ENCODE data around the gene C17orf113. TPM values are rescaled to one million over a fixed set of nuclear protein-coding genes. Genes with fewer than 3 reads are reported as not detected.
A peak's percentile ranks its signal among the peaks of the same experiment; 100 is the strongest.

The C17orf113 gene
- total and polyA plus RNA-seq, 12 donors: 0.26 to 1.2 (median 0.88) TPM

DNA sequence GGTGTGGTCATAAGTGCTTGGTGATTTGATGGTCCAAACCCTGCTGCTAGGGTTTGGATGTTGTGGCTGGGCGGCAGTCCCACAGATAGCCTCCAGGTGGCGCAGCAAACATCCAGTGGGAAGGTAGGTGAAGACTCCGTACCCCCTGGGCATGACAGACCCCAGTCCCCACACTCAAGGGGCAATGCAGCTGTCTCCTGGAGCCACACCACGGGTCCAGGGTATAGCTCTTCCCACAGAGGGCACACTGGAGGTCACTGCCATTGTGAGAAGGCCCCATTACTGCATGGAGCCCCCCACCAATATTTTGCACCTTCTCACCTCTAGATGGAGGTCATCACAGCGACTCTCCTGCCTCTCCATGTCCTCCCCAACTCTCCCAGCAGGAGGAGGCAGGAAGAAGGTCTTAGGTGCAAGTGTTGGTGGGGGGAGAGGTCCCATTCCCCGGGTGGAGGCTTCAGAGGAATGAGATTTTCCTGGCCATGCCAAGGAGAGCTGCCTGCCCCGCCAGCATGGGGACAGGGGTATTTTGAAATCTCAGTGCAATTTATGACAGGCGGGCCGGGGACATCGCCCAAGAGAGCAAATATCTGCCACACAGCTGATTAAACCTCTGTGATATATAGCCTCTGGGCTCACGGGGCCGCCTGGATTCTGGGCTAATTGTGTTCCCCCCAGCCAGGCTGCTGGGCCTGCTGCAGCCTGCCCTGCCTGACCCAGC is 17.1 kb upstream of the C17orf113 start:
- TF ChIP-seq, protein P1, sequence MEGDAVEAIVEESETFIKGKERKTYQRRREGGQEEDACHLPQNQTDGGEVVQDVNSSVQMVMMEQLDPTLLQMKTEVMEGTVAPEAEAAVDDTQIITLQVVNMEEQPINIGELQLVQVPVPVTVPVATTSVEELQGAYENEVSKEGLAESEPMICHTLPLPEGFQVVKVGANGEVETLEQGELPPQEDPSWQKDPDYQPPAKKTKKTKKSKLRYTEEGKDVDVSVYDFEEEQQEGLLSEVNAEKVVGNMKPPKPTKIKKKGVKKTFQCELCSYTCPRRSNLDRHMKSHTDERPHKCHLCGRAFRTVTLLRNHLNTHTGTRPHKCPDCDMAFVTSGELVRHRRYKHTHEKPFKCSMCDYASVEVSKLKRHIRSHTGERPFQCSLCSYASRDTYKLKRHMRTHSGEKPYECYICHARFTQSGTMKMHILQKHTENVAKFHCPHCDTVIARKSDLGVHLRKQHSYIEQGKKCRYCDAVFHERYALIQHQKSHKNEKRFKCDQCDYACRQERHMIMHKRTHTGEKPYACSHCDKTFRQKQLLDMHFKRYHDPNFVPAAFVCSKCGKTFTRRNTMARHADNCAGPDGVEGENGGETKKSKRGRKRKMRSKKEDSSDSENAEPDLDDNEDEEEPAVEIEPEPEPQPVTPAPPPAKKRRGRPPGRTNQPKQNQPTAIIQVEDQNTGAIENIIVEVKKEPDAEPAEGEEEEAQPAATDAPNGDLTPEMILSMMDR (IDR thresholded peaks at IDR 0.05): peak; percentile 78 to 96 (median 88)
- peaks cover 0 to 21% (median 17%) of the 10 kb centered on the region in 7 donors for H3K27me3 ChIP-seq
- no peaks in the 10 kb centered on the region for H3K9me3 ChIP-seq
- no peaks in the 10 kb centered on the region for H3K36me3 ChIP-seq
- H3K4me1 ChIP-seq: peaks cover 0 to 17% (median 6%) of the 10 kb centered on the region in 9 donors
- DNase-seq: peak; percentile 48 to 67
- H3K4me3 ChIP-seq: no peak overlapping the region
- H3K27ac ChIP-seq: no peak overlapping the region
- WGBS, 2 donors: 44 to 51% methylated on average over 12 of the region's 12 CpGs
- intact Hi-C loops (cut with DNase I): loop anchor here in 7 of 10 donors (1.0 to 5.0 kb wide), 7 partner anchors 16 to 115 kb away; partner anchors contain the start of genes KCNH4 (in 2 of the 7) and DHX58 (in 1 of the 7)
- peak in 4 of 8 donors; percentile 40 to 53 (median 42) for ATAC-seq

DNA sequence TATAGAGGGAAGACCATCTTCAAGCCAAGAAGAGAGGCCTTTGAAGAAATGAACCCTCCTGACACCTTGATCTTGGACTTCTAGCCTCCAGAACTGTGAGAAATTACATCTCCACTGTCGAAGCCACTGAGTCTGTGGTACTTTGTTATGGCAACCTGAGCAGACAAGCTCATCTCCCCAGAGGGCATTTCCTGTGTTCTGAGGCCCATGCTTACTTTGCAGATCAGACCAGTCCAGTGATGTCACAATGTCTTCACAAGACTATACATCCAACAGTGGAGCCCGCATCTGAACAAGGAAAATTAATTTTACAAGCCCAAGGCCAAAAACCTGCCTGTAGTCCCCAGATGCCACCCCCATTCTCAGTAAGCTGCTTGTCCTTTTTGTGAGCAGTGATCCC is 14.8 kb upstream of the C17orf113 start:
- Histone ChIP-seq H3K4me1 (peaks cover 0 to 9% (median 3%) of the 10 kb centered on the region in 9 donors), H3K36me3 (no peaks in the 10 kb centered on the region), H3K27ac (no peak overlapping the region), H3K4me3 (no peak overlapping the region), H3K27me3 (peaks cover 0 to 2% (median 0%) of the 10 kb centered on the region in 7 donors), H3K9me3 (no peaks in the 10 kb centered on the region)
- no peak for ATAC-seq
- no peak for DNase-seq
- WGBS, 2 donors: 78 to 88% methylated on average over 2 of the region's 2 CpGs
- TF ChIP-seq, protein P1 (IDR thresholded peaks at IDR 0.05): no peak
- intact Hi-C loops (cut with DNase I): loop anchor here in 7 of 10 donors (5.0 kb wide), 5 partner anchors 37 to 117 kb away; partner anchors contain the start of genes KCNH4 (in 2 of the 7) and DHX58 (in 1 of the 7)

DNA sequence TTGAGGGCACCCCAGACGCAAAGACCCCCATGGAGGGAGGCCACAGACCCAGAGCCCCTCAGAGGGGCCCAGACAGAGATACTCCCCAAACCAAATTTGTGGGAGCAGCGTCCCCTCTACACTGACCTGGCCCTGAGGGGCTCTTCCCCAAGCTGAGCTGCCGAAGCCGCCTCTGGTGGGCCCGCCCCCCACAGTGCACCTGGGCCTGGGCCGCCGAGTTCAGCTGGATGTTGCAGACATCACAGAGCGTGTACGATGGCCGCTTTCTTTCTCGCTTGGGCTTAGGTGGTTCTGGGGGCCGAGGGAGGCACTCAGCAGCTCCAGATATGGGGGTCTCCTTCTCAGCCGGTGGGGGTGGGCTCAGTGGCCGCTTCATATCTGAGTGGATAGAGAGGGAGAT is 12.3 kb upstream of the C17orf113 start:
- peaks cover 0 to 9% (median 3%) of the 10 kb centered on the region in 9 donors for H3K4me1 ChIP-seq
- H3K9me3 ChIP-seq: no peaks in the 10 kb centered on the region
- H3K27ac ChIP-seq: no peak overlapping the region
- H3K36me3 ChIP-seq: no peaks in the 10 kb centered on the region
- peaks cover 0 to 7% (median 0%) of the 10 kb centered on the region in 7 donors for H3K27me3 ChIP-seq
- ATAC-seq: no peak
- TF ChIP-seq, protein P1 (IDR thresholded peaks at IDR 0.05): no peak
- no peak for DNase-seq
- intact Hi-C loops (cut with DNase I): loop anchor here in 2 of 10 donors (5.0 kb wide), 2 partner anchors 35 kb away; partner anchors contain the start of gene ZNF385C (in 1 of the 2)
- WGBS, 2 donors: 88 to 90% methylated on average over 14 of the region's 14 CpGs
- H3K4me3 ChIP-seq: no peak overlapping the region

DNA sequence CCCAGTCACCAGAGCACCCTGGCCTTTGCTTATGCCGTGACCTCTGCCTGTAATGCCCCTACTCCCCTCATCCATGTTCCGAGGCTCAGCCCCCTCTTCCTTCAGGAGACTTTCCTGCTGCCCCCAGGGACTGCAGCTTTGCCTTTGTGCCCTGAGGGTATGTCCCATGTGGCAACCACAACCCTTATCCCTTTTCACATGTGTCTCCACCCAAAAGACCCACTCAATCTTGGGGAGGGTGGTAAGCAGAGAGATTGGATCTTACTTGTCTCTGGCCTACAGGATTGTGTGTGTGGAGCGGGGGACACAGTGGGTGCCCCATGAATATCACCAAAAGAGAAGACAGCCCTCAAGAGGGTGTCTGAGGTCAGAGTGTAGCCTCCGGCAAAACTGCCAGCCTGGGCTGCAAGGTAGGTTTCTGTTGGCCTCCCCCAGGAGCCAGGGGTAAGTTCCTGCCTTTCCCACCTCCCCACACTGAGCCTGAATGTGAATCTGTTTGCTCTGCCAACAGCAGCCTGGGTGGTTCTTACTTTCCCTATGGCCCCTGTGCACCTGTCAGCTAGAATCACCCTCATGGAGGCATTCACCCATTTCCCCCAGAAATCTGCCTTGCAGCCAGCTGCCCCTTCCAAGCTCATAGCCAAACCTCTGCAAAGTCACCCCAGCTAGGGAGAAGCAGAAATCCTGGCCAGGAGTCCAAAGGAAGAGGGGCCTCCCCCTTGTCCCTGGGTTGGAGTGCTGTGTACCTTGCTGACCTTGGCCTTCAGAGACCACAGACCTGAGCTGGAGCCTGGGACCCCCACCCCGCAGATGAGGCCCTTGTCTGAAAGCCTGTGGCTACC is 11.5 kb upstream of the C17orf113 start:
- TF ChIP-seq, protein P1 (IDR thresholded peaks at IDR 0.05): no peak
- no peaks in the 10 kb centered on the region for H3K36me3 ChIP-seq
- ATAC-seq (no peak), DNase-seq (no peak)
- intact Hi-C loops (cut with DNase I): loop anchor here in 2 of 10 donors (5.0 kb wide), 2 partner anchors 35 kb away; partner anchors contain the start of gene ZNF385C (in 1 of the 2)
- peaks cover 0 to 9% (median 3%) of the 10 kb centered on the region in 9 donors for H3K4me1 ChIP-seq
- H3K9me3 ChIP-seq: no peaks in the 10 kb centered on the region
- no peak overlapping the region for H3K27ac ChIP-seq
- no peak overlapping the region for H3K4me3 ChIP-seq
- 69 to 73% methylated on average over 5 of the region's 5 CpGs for WGBS, 2 donors
- H3K27me3 ChIP-seq: peaks cover 0 to 7% (median 0%) of the 10 kb centered on the region in 7 donors
